ENCODE results near the gene LRFN2. TPM values are rescaled to one million over a fixed set of nuclear protein-coding genes. Genes with fewer than 3 reads are reported as not detected.

Gene LRFN2
- total RNA-seq, 2 experiments from 2014 or later: not detected

GRCh38 chr6:40559056-40559455 lies 28.1 kb downstream of the LRFN2 start:
- ChIA-PET CTCF (no interaction called here), POLR2A (no interaction called here)
- no peaks in the 10 kb centered on the region for H3K4me1 Mint-ChIP-seq
- no peaks in the 10 kb centered on the region for H3K36me3 Mint-ChIP-seq (ENCODE audit: low read depth)
- ATAC-seq (no peak), DNase-seq (no peak)
- H3K27ac Mint-ChIP-seq: no peak overlapping the region
- intact Hi-C loops (cut with DNase I, micrococcal nuclease): no loop called here
- H3K27me3 Mint-ChIP-seq: peaks cover 2% of the 10 kb centered on the region
- no peaks in the 10 kb centered on the region for H3K9me3 Mint-ChIP-seq (ENCODE audit: low read depth)
- H3K4me3 Mint-ChIP-seq: no peak overlapping the region

GRCh38 chr6:40558102-40558501 lies 29.1 kb downstream of the LRFN2 start:
- ATAC-seq (no peak), DNase-seq (no peak)
- Mint-ChIP-seq H3K9me3 (ENCODE audit: low read depth) (no peaks in the 10 kb centered on the region), H3K4me1 (no peaks in the 10 kb centered on the region), H3K27me3 (peaks cover 2% of the 10 kb centered on the region), H3K4me3 (no peak overlapping the region), H3K36me3 (ENCODE audit: low read depth) (no peaks in the 10 kb centered on the region), H3K27ac (no peak overlapping the region)
- intact Hi-C loops (cut with DNase I, micrococcal nuclease): no loop called here
- CTCF ChIA-PET: no interaction called here
- POLR2A ChIA-PET: no interaction called here

GRCh38 chr6:40556881-40557280 lies 30.3 kb downstream of the LRFN2 start:
- ATAC-seq: no peak
- Mint-ChIP-seq H3K9me3 (ENCODE audit: low read depth) (no peaks in the 10 kb centered on the region), H3K36me3 (ENCODE audit: low read depth) (no peaks in the 10 kb centered on the region), H3K4me1 (no peaks in the 10 kb centered on the region), H3K27ac (no peak overlapping the region), H3K4me3 (no peak overlapping the region), H3K27me3 (peaks cover 2% of the 10 kb centered on the region)
- ChIA-PET POLR2A (no interaction called here), CTCF (no interaction called here)
- no peak for DNase-seq
- intact Hi-C loops (cut with DNase I, micrococcal nuclease): no loop called here

- Mint-ChIP-seq H3K36me3 (ENCODE audit: low read depth) (no peaks in the 10 kb centered on the region), H3K4me1 (no peaks in the 10 kb centered on the region), H3K27me3 (peaks cover 2% of the 10 kb centered on the region), H3K4me3 (no peak overlapping the region), H3K27ac (no peak overlapping the region), H3K9me3 (ENCODE audit: low read depth) (no peaks in the 10 kb centered on the region)
- intact Hi-C loops (cut with DNase I, micrococcal nuclease): no loop called here
- ATAC-seq: no peak
- DNase-seq: no peak
- ChIA-PET POLR2A (no interaction called here), CTCF (no interaction called here)
Measured at GRCh38 chr6:40556023-40556422, 31.1 kb downstream of the LRFN2 start.

GRCh38 chr6:40555092-40555491 lies 32.1 kb downstream of the LRFN2 start:
- CTCF ChIA-PET: no interaction called here
- no peaks in the 10 kb centered on the region for H3K4me1 Mint-ChIP-seq
- H3K4me3 Mint-ChIP-seq: no peak overlapping the region
- no peak for ATAC-seq
- intact Hi-C loops (cut with DNase I, micrococcal nuclease): no loop called here
- H3K27me3 Mint-ChIP-seq: peaks cover 2% of the 10 kb centered on the region
- no peaks in the 10 kb centered on the region for H3K36me3 Mint-ChIP-seq (ENCODE audit: low read depth)
- H3K9me3 Mint-ChIP-seq (ENCODE audit: low read depth): no peaks in the 10 kb centered on the region
- POLR2A ChIA-PET: no interaction called here
- DNase-seq: no peak
- H3K27ac Mint-ChIP-seq: no peak overlapping the region

GRCh38 chr6:40552941-40553340 lies 34.2 kb downstream of the LRFN2 start:
- DNase-seq (no peak), ATAC-seq (no peak)
- Mint-ChIP-seq H3K4me1 (no peaks in the 10 kb centered on the region), H3K27ac (no peak overlapping the region), H3K36me3 (ENCODE audit: low read depth) (no peaks in the 10 kb centered on the region), H3K27me3 (peaks cover 2% of the 10 kb centered on the region), H3K9me3 (ENCODE audit: low read depth) (no peaks in the 10 kb centered on the region), H3K4me3 (no peak overlapping the region)
- ChIA-PET POLR2A (no interaction called here), CTCF (interaction anchor here (0.9 kb wide), 1 partner anchor 31 kb away, joined by 4 read pairs; no protein-coding TSS in a partner anchor)
- intact Hi-C loops (cut with DNase I, micrococcal nuclease): no loop called here

- POLR2A ChIA-PET: no interaction called here
- Mint-ChIP-seq H3K4me1 (no peaks in the 10 kb centered on the region), H3K4me3 (no peak overlapping the region), H3K36me3 (ENCODE audit: low read depth) (no peaks in the 10 kb centered on the region), H3K9me3 (ENCODE audit: low read depth) (no peaks in the 10 kb centered on the region), H3K27ac (no peak overlapping the region), H3K27me3 (peaks cover 2% of the 10 kb centered on the region)
- intact Hi-C loops (cut with DNase I, micrococcal nuclease): no loop called here
- ATAC-seq (no peak), DNase-seq (no peak)
- CTCF ChIA-PET: interaction anchor here (0.9 kb wide), 1 partner anchor 30 kb away, joined by 4 read pairs; no protein-coding TSS in a partner anchor
Measured at GRCh38 chr6:40551966-40552505, 35.1 kb downstream of the LRFN2 start.

GRCh38 chr6:40550202-40551101 lies 36.7 kb downstream of the LRFN2 start:
- Mint-ChIP-seq H3K27me3 (no peaks in the 10 kb centered on the region), H3K36me3 (ENCODE audit: low read depth) (no peaks in the 10 kb centered on the region), H3K27ac (no peak overlapping the region), H3K4me1 (no peaks in the 10 kb centered on the region), H3K9me3 (ENCODE audit: low read depth) (no peaks in the 10 kb centered on the region), H3K4me3 (no peak overlapping the region)
- ATAC-seq (peak; percentile 51), DNase-seq (peak; percentile 40)
- intact Hi-C loops (cut with DNase I, micrococcal nuclease): loop anchor here in 1 of 2 experiments (1.0 kb wide), 1 partner anchor 295 kb away; no protein-coding TSS in a partner anchor
- CTCF ChIA-PET: interaction anchor here (0.5 to 0.8 kb wide), 3 partner anchors 49 to 1371 kb away, joined by 3 to 4 read pairs (median 3); no protein-coding TSS in a partner anchor
- POLR2A ChIA-PET: no interaction called here

GRCh38 chr6:40545954-40546353 lies 41.2 kb downstream of the LRFN2 start:
- Mint-ChIP-seq H3K4me3 (no peak overlapping the region), H3K9me3 (ENCODE audit: low read depth) (no peaks in the 10 kb centered on the region), H3K27me3 (no peaks in the 10 kb centered on the region), H3K4me1 (no peaks in the 10 kb centered on the region), H3K36me3 (ENCODE audit: low read depth) (no peaks in the 10 kb centered on the region), H3K27ac (no peak overlapping the region)
- ATAC-seq: no peak
- DNase-seq: no peak
- CTCF ChIA-PET: interaction anchor here (1.0 to 1.2 kb wide), 3 partner anchors 41 to 300 kb away, joined by 3 to 6 read pairs (median 4); partner anchors contain the start of gene LRFN2
- intact Hi-C loops (cut with DNase I, micrococcal nuclease): no loop called here
- POLR2A ChIA-PET: no interaction called here

GRCh38 chr6:40543776-40544175 lies 43.4 kb downstream of the LRFN2 start:
- H3K9me3 Mint-ChIP-seq (ENCODE audit: low read depth): no peaks in the 10 kb centered on the region
- no peaks in the 10 kb centered on the region for H3K36me3 Mint-ChIP-seq (ENCODE audit: low read depth)
- no peak overlapping the region for H3K27ac Mint-ChIP-seq
- H3K4me3 Mint-ChIP-seq: no peak overlapping the region
- H3K4me1 Mint-ChIP-seq: no peaks in the 10 kb centered on the region
- CTCF ChIA-PET: interaction anchor here (0.6 kb wide), 1 partner anchor 145 kb away, joined by 3 read pairs; no protein-coding TSS in a partner anchor
- no peaks in the 10 kb centered on the region for H3K27me3 Mint-ChIP-seq
- no peak for DNase-seq
- ATAC-seq: no peak
- POLR2A ChIA-PET: no interaction called here
- intact Hi-C loops (cut with DNase I, micrococcal nuclease): no loop called here

GRCh38 chr6:40543146-40543545 lies 44.0 kb downstream of the LRFN2 start:
- Mint-ChIP-seq H3K9me3 (ENCODE audit: low read depth) (no peaks in the 10 kb centered on the region), H3K4me1 (no peaks in the 10 kb centered on the region), H3K27ac (no peak overlapping the region), H3K27me3 (no peaks in the 10 kb centered on the region), H3K36me3 (ENCODE audit: low read depth) (no peaks in the 10 kb centered on the region), H3K4me3 (no peak overlapping the region)
- intact Hi-C loops (cut with DNase I, micrococcal nuclease): no loop called here
- no peak for ATAC-seq
- CTCF ChIA-PET: no interaction called here
- DNase-seq: no peak
- POLR2A ChIA-PET: no interaction called here

GRCh38 chr6:40542175-40542764 lies 44.9 kb downstream of the LRFN2 start:
- Mint-ChIP-seq H3K4me3 (no peak overlapping the region), H3K4me1 (no peaks in the 10 kb centered on the region), H3K27me3 (no peaks in the 10 kb centered on the region), H3K27ac (no peak overlapping the region), H3K36me3 (ENCODE audit: low read depth) (no peaks in the 10 kb centered on the region), H3K9me3 (ENCODE audit: low read depth) (no peaks in the 10 kb centered on the region)
- DNase-seq (no peak), ATAC-seq (no peak)
- ChIA-PET CTCF (interaction anchor here (0.5 kb wide), 2 partner anchors 478 to 1085 kb away, joined by 3 read pairs; no protein-coding TSS in a partner anchor), POLR2A (no interaction called here)
- intact Hi-C loops (cut with DNase I, micrococcal nuclease): no loop called here
